Measurements from ENCODE around the gene RNF214. TPM values are rescaled to one million over a fixed set of nuclear protein-coding genes. Genes with fewer than 3 reads are reported as not detected.
A peak's percentile ranks its signal among the peaks of the same experiment; 100 is the strongest.

Gene RNF214
- total and polyA plus RNA-seq, 2 of the 13 experiments (the other 11 are each of a cell fraction or from before 2014, with no cell fraction given): 10.7 to 12.6 TPM

DNA sequence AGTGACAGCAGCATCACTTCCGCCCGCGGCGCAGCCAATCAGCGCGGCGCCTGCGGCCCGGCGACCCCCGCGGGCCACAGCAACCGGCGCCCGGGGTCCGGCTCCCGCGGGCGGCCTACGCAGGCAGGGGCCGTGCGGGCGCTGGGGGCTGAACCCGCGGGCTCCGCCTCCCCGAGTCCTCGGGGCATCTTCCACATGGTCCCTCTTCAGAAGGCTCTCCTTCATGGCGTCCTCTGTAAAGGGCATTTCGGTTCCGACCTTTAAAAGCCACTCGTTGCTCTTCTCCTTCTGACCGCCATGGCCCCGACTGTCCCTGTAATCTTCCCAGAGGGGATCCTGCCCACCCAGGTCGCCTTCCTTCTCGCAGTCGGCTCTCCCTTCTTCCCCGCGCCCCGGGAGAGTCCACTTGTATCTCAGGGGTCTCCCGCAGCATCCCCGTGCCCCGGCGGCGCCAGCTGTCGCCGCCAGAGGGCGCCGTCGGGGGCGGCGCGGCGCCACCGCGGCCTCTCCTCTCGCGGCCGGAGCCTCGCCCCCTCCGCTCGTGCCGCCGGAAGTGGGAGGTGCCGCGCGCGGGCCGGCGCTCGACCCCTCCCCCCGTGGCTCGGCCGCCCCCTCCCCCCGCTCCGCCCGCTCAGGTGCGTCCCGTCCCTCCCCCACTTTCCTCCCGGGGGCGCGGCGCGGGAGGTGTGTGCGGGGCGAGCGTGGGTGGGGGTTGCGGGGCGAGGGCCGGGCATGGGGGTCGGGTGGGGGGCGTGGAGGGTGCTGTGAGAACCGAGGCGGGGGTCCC lies at the start of gene RNF214 (continued):
- TF ChIP-seq JDP2 (CRISPR knock-in tag; IDR thresholded peaks at IDR 0.05; ENCODE audit: borderline replicate concordance) (no peak), ZBTB38 (CRISPR knock-in tag; IDR thresholded peaks at IDR 0.05) (0 out of 2 replicates have a peak, but pooled peaks have one; percentile 14), TOPORS (CRISPR knock-in tag; IDR thresholded peaks at IDR 0.05) (peak; percentile 81), SIN3B (IDR thresholded peaks at IDR 0.05; ENCODE audit: low read length) (peak; percentile 37; the same call in 1 of the 2 replicates), POLR2G (IDR thresholded peaks at IDR 0.05; ENCODE audit: low read depth, low read length) (peak; percentile 18; the same call in 1 of the 2 replicates), SIN3A (IDR thresholded peaks at IDR 0.05; ENCODE audit: borderline replicate concordance, low read depth, low read length) (peak; percentile 56; the same call in 1 of the 2 replicates), RFX5 (IDR thresholded peaks at IDR 0.05; ENCODE audit: low read depth, low read length) (peak; percentile 71), KDM5A (IDR thresholded peaks at IDR 0.05; ENCODE audit: borderline replicate concordance, low read length) (peak; percentile 77), PREB (CRISPR knock-in tag; IDR thresholded peaks at IDR 0.05) (no peak), EZH2 (conservative IDR thresholded peaks at IDR 0.05; ENCODE audit: low read depth, low read length) (no peak), ZNF263 (CRISPR knock-in tag; IDR thresholded peaks at IDR 0.05) (no peak; the same call in 1 of the 2 replicates), ZSCAN12 (CRISPR knock-in tag; IDR thresholded peaks at IDR 0.05) (0 out of 2 replicates have a peak, but pooled peaks have one; percentile 44)
- TF ChIP-seq, protein P1, sequence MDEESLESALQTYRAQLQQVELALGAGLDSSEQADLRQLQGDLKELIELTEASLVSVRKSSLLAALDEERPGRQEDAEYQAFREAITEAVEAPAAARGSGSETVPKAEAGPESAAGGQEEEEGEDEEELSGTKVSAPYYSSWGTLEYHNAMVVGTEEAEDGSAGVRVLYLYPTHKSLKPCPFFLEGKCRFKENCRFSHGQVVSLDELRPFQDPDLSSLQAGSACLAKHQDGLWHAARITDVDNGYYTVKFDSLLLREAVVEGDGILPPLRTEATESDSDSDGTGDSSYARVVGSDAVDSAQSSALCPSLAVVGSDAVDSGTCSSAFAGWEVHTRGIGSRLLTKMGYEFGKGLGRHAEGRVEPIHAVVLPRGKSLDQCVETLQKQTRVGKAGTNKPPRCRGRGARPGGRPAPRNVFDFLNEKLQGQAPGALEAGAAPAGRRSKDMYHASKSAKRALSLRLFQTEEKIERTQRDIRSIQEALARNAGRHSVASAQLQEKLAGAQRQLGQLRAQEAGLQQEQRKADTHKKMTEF (CRISPR knock-in tag; IDR thresholded peaks at IDR 0.05): 0 out of 2 replicates have a peak, but pooled peaks have one; percentile 25
- TF ChIP-seq, protein P2, sequence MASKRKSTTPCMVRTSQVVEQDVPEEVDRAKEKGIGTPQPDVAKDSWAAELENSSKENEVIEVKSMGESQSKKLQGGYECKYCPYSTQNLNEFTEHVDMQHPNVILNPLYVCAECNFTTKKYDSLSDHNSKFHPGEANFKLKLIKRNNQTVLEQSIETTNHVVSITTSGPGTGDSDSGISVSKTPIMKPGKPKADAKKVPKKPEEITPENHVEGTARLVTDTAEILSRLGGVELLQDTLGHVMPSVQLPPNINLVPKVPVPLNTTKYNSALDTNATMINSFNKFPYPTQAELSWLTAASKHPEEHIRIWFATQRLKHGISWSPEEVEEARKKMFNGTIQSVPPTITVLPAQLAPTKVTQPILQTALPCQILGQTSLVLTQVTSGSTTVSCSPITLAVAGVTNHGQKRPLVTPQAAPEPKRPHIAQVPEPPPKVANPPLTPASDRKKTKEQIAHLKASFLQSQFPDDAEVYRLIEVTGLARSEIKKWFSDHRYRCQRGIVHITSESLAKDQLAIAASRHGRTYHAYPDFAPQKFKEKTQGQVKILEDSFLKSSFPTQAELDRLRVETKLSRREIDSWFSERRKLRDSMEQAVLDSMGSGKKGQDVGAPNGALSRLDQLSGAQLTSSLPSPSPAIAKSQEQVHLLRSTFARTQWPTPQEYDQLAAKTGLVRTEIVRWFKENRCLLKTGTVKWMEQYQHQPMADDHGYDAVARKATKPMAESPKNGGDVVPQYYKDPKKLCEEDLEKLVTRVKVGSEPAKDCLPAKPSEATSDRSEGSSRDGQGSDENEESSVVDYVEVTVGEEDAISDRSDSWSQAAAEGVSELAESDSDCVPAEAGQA (IDR thresholded peaks at IDR 0.05; ENCODE audit: low read depth): 0 out of 2 replicates have a peak, but pooled peaks have one; percentile 37
- TF ChIP-seq, protein P2 (CRISPR knock-in tag; IDR thresholded peaks at IDR 0.05; ENCODE audit: borderline replicate concordance): no peak

Data from HepG2 (cell line).